Ishikawa (cell line): ENCODE results near the gene TMEM198.

Source experiments
- CEBPB ChIP-seq: IDR thresholded peaks from 2 replicates; pipeline ENCODE4 v1.6.1; 2012
- CREB1 ChIP-seq: IDR thresholded peaks from 2 replicates; pipeline ENCODE4 v1.6.1; 2012; ENCODE audit warnings: low read depth
- EGR1 ChIP-seq: IDR thresholded peaks from 2 replicates; pipeline ENCODE4 v1.6.1; 2012
- EP300 ChIP-seq: IDR thresholded peaks from 2 replicates; pipeline ENCODE4 v1.6.1; 2012; ENCODE audit warnings: borderline replicate concordance
- FOXM1 ChIP-seq: IDR thresholded peaks from 2 replicates; pipeline ENCODE4 v1.6.1; 2012; ENCODE audit warnings: low read depth, borderline replicate concordance
- MAX ChIP-seq: IDR thresholded peaks from 2 replicates; pipeline ENCODE4 v1.6.1; 2012
- NFIC ChIP-seq: IDR thresholded peaks from 2 replicates; pipeline ENCODE4 v1.6.1; 2012
- RAD21 ChIP-seq: IDR thresholded peaks from 2 replicates; pipeline ENCODE4 v1.6.1; 2012; ENCODE audit warnings: low read depth
- TAF1 ChIP-seq: IDR thresholded peaks from 2 replicates; pipeline ENCODE4 v1.6.1; 2012; ENCODE audit warnings: low read depth, mild to moderate bottlenecking
- TCF12 ChIP-seq: IDR thresholded peaks from 2 replicates; pipeline ENCODE4 v1.6.1; 2012; ENCODE audit warnings: low read depth
- TEAD4 ChIP-seq: IDR thresholded peaks from 2 replicates; pipeline ENCODE4 v1.6.1; 2012
- YY1 ChIP-seq: IDR thresholded peaks from 2 replicates; pipeline ENCODE4 v1.6.1; 2012; ENCODE audit warnings: low read depth
- ZBTB7A ChIP-seq: IDR thresholded peaks from 2 replicates; pipeline ENCODE4 v1.6.1; 2012; ENCODE audit warnings: low read depth
- TF ChIP-seq, protein P1 (sequence below): IDR thresholded peaks from 2 replicates; pipeline ENCODE4 v1.6.1; 2012; ENCODE audit warnings: low read depth, mild to moderate bottlenecking
- TF ChIP-seq, protein P2 (sequence below): IDR thresholded peaks from 2 replicates; pipeline ENCODE4 v1.6.1; 2012

The TMEM198 gene

DNA sequence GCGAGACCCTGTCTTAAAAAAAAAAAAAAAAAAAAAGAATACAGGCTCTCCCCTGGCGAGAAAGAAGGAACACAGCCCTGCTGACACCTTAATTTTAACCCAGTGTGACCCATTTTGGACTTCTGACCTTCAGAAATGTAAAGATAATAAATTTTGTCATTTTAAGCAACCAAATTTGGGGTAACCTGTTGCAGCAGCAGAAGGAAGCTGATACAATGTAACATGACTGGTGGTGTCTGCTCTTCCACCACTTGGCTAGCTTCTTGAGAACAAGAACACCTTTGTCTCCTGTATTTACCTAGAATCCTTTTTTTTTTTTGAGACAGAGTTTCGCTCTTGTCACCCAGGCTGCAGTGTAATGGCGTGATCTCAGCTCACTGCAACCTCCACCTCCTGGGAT, 47.3 kb downstream of the TMEM198 start:
- TF ChIP-seq FOXM1 (no peak), TCF12 (no peak), ZBTB7A (no peak), TAF1 (no peak), NFIC (no peak), MAX (no peak), EP300 (no peak), CREB1 (no peak), YY1 (no peak), CEBPB (no peak), RAD21 (no peak), TEAD4 (no peak), EGR1 (no peak)
- TF ChIP-seq, protein P1, sequence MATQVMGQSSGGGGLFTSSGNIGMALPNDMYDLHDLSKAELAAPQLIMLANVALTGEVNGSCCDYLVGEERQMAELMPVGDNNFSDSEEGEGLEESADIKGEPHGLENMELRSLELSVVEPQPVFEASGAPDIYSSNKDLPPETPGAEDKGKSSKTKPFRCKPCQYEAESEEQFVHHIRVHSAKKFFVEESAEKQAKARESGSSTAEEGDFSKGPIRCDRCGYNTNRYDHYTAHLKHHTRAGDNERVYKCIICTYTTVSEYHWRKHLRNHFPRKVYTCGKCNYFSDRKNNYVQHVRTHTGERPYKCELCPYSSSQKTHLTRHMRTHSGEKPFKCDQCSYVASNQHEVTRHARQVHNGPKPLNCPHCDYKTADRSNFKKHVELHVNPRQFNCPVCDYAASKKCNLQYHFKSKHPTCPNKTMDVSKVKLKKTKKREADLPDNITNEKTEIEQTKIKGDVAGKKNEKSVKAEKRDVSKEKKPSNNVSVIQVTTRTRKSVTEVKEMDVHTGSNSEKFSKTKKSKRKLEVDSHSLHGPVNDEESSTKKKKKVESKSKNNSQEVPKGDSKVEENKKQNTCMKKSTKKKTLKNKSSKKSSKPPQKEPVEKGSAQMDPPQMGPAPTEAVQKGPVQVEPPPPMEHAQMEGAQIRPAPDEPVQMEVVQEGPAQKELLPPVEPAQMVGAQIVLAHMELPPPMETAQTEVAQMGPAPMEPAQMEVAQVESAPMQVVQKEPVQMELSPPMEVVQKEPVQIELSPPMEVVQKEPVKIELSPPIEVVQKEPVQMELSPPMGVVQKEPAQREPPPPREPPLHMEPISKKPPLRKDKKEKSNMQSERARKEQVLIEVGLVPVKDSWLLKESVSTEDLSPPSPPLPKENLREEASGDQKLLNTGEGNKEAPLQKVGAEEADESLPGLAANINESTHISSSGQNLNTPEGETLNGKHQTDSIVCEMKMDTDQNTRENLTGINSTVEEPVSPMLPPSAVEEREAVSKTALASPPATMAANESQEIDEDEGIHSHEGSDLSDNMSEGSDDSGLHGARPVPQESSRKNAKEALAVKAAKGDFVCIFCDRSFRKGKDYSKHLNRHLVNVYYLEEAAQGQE = no peak
- TF ChIP-seq, protein P2, sequence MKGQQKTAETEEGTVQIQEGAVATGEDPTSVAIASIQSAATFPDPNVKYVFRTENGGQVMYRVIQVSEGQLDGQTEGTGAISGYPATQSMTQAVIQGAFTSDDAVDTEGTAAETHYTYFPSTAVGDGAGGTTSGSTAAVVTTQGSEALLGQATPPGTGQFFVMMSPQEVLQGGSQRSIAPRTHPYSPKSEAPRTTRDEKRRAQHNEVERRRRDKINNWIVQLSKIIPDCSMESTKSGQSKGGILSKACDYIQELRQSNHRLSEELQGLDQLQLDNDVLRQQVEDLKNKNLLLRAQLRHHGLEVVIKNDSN = no peak

DNA sequence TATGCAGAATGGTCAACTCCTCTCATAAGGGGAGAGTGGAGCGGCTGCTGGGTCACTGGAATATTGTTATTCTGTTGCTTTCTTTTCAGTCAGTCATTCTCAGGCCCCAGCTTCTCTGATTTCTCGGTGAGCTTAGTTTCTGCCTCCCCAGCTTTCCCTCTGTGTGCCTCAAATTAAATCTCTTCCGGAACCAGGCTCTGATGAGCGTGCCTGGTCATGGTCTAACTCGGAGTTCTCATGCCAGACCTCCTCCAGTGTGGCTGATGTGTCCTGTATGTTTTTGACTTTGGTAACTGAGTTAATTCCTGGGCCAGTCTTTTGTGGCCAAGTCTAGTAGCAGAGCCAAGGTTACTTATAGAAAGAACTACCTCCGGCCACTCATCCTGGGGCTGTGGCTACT, 48.9 kb downstream of the TMEM198 start:
- no peak for TF ChIP-seq TEAD4
- no peak for TF ChIP-seq TAF1
- TF ChIP-seq FOXM1 = no peak
- no peak for TF ChIP-seq TCF12
- TF ChIP-seq, protein P1 = no peak
- TF ChIP-seq CREB1 = no peak
- TF ChIP-seq MAX = no peak
- no peak for TF ChIP-seq EP300
- no peak for TF ChIP-seq ZBTB7A
- no peak for TF ChIP-seq NFIC
- TF ChIP-seq RAD21 = no peak

GRCh38 chr2:219593154-219593553, 49.3 kb downstream of the TMEM198 start:
- TF ChIP-seq TAF1 = no peak
- no peak for TF ChIP-seq EP300

- TF ChIP-seq ZBTB7A (no peak), RAD21 (no peak), CEBPB (no peak), TAF1 (no peak), YY1 (no peak), MAX (no peak), CREB1 (no peak), EP300 (no peak), NFIC (no peak), TEAD4 (no peak), TCF12 (no peak)
- TF ChIP-seq, protein P2 = no peak
- TF ChIP-seq, protein P1 = no peak
Observed at GRCh38 chr2:219595256-219595655, 51.4 kb downstream of the TMEM198 start.
